A673 (cell line): ENCODE data around the gene LXN.

Source experiments
- EZH2 ChIP-seq: fragments of 200-600 bp; sonication (generic); IDR thresholded peaks from 2 replicates; pipeline ENCODE4 v1.6.1; 2017; ENCODE audit warnings: borderline replicate concordance, low read depth, mild to moderate bottlenecking, mixed read lengths, antibody characterized with exemption, low read length; ENCODE audit not compliant: poor library complexity, severe bottlenecking
- TF ChIP-seq, protein P1 (sequence below): fragments of 300-800, 200-600 bp; sonication (generic); conservative IDR thresholded peaks from 2 replicates; pipeline ENCODE4 v1.5.1; 2017; ENCODE audit warnings: low read depth, mild to moderate bottlenecking, antibody characterized with exemption, low read length, moderate library complexity, mixed read lengths

DNA sequence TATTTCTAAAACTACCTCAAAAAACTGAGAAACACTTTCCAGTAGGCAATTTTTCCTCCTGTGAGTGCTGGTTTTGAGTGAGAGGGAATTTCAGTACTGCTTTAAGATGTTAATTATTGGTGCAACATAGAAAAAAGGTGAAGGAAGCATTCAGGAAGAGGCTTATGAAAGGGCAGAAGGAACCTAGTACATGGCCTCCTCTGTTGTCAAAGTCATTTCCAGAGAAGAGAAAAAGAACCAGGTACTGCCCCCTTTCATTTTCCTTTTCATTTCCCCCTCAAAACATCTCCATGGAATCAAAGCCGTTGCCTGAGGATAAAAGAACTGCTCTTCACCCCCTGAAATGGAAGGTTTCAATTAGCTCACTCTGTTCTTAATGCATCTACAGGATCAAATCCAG lies 40.0 kb upstream of the LXN start:
- TF ChIP-seq, protein P1, sequence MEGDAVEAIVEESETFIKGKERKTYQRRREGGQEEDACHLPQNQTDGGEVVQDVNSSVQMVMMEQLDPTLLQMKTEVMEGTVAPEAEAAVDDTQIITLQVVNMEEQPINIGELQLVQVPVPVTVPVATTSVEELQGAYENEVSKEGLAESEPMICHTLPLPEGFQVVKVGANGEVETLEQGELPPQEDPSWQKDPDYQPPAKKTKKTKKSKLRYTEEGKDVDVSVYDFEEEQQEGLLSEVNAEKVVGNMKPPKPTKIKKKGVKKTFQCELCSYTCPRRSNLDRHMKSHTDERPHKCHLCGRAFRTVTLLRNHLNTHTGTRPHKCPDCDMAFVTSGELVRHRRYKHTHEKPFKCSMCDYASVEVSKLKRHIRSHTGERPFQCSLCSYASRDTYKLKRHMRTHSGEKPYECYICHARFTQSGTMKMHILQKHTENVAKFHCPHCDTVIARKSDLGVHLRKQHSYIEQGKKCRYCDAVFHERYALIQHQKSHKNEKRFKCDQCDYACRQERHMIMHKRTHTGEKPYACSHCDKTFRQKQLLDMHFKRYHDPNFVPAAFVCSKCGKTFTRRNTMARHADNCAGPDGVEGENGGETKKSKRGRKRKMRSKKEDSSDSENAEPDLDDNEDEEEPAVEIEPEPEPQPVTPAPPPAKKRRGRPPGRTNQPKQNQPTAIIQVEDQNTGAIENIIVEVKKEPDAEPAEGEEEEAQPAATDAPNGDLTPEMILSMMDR = no peak
- no peak for TF ChIP-seq EZH2
